ENCODE results near the gene CD84.

DNA sequence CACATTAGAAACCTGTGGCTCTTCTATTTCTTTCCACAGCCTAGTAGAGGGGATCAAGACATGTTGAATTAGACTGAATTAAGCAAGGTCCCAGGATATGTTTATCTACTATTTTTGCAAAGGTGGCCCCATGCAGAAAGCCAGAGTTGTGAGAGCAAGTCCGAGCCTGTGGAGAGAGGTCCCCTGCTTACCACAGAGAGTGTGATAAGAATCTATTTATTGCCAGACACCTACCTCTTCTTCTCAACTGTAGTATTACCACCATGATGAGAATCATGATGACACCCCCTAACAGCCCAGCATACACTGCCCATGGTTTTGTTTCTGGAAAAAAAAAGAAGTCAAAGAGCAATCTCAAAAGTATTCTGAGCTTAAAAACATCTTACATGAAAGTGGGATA is 44.6 kb upstream of the CD84 start:
- TF ChIP-seq, protein P1, sequence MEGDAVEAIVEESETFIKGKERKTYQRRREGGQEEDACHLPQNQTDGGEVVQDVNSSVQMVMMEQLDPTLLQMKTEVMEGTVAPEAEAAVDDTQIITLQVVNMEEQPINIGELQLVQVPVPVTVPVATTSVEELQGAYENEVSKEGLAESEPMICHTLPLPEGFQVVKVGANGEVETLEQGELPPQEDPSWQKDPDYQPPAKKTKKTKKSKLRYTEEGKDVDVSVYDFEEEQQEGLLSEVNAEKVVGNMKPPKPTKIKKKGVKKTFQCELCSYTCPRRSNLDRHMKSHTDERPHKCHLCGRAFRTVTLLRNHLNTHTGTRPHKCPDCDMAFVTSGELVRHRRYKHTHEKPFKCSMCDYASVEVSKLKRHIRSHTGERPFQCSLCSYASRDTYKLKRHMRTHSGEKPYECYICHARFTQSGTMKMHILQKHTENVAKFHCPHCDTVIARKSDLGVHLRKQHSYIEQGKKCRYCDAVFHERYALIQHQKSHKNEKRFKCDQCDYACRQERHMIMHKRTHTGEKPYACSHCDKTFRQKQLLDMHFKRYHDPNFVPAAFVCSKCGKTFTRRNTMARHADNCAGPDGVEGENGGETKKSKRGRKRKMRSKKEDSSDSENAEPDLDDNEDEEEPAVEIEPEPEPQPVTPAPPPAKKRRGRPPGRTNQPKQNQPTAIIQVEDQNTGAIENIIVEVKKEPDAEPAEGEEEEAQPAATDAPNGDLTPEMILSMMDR (IDR thresholded peaks at IDR 0.05), result no peak
- no peak for TF ChIP-seq POLR2A (IDR thresholded peaks at IDR 0.05)

All from prostate gland (tissue), 2 donors.